ENCODE measurements around the gene SACS. TPM values are rescaled to one million over a fixed set of nuclear protein-coding genes. Genes with fewer than 3 reads are reported as not detected.

SACS gene
- total RNA-seq, 1 experiment from 2014 or later, result 21.1 TPM

GRCh38 chr13:23359882-23360281 lies 73.6 kb downstream of the SACS start:
- intact Hi-C loops (cut with micrococcal nuclease), result no loop called here
- no peak overlapping the region for H3K4me3 Mint-ChIP-seq (ENCODE audit: unreplicated experiment)
- H3K27me3 Mint-ChIP-seq (ENCODE audit: insufficient read depth, unreplicated experiment), result no peaks in the 10 kb centered on the region
- ChIA-PET CTCF (interaction anchor here (0.5 to 0.7 kb wide), 3 partner anchors 45 to 135 kb away, joined by 3 to 4 read pairs (median 3); no protein-coding TSS in a partner anchor), POLR2A (interaction anchor here (1.0 kb wide), 1 partner anchor 10 kb away, joined by 3 read pairs; no protein-coding TSS in a partner anchor)
- TF ChIP-seq, protein P1, sequence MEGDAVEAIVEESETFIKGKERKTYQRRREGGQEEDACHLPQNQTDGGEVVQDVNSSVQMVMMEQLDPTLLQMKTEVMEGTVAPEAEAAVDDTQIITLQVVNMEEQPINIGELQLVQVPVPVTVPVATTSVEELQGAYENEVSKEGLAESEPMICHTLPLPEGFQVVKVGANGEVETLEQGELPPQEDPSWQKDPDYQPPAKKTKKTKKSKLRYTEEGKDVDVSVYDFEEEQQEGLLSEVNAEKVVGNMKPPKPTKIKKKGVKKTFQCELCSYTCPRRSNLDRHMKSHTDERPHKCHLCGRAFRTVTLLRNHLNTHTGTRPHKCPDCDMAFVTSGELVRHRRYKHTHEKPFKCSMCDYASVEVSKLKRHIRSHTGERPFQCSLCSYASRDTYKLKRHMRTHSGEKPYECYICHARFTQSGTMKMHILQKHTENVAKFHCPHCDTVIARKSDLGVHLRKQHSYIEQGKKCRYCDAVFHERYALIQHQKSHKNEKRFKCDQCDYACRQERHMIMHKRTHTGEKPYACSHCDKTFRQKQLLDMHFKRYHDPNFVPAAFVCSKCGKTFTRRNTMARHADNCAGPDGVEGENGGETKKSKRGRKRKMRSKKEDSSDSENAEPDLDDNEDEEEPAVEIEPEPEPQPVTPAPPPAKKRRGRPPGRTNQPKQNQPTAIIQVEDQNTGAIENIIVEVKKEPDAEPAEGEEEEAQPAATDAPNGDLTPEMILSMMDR (IDR thresholded peaks at IDR 0.05; ENCODE audit: unreplicated experiment), result no peak
- no peaks in the 10 kb centered on the region for H3K9me3 Mint-ChIP-seq (ENCODE audit: unreplicated experiment)
- H3K27ac Mint-ChIP-seq (ENCODE audit: low read depth, unreplicated experiment), result no peak overlapping the region
- no peaks in the 10 kb centered on the region for H3K4me1 Mint-ChIP-seq (ENCODE audit: insufficient read depth, unreplicated experiment)
- BruUV-seq (replicated peaks), result no TSS peak
- no peak for DNase-seq (ENCODE audit: unreplicated experiment)
- H3K36me3 Mint-ChIP-seq (ENCODE audit: insufficient read depth, unreplicated experiment), result peaks cover 73% of the 10 kb centered on the region

GRCh38 chr13:23357349-23357748 lies 76.2 kb downstream of the SACS start:
- POLR2A ChIA-PET, result no interaction called here
- Mint-ChIP-seq H3K9me3 (ENCODE audit: unreplicated experiment) (no peaks in the 10 kb centered on the region), H3K4me1 (ENCODE audit: insufficient read depth, unreplicated experiment) (peaks cover 8% of the 10 kb centered on the region), H3K4me3 (ENCODE audit: unreplicated experiment) (no peak overlapping the region), H3K27ac (ENCODE audit: low read depth, unreplicated experiment) (no peak overlapping the region), H3K27me3 (ENCODE audit: insufficient read depth, unreplicated experiment) (no peaks in the 10 kb centered on the region), H3K36me3 (ENCODE audit: insufficient read depth, unreplicated experiment) (peaks cover 54% of the 10 kb centered on the region)
- TF ChIP-seq, protein P1 (IDR thresholded peaks at IDR 0.05; ENCODE audit: unreplicated experiment), result no peak
- no TSS peak for BruUV-seq (replicated peaks)
- no peak for DNase-seq (ENCODE audit: unreplicated experiment)
- CTCF ChIA-PET, result no interaction called here
- intact Hi-C loops (cut with micrococcal nuclease), result no loop called here

- H3K4me3 Mint-ChIP-seq (ENCODE audit: unreplicated experiment), result no peak overlapping the region
- H3K4me1 Mint-ChIP-seq (ENCODE audit: insufficient read depth, unreplicated experiment), result peaks cover 8% of the 10 kb centered on the region
- TF ChIP-seq, protein P1 (IDR thresholded peaks at IDR 0.05; ENCODE audit: unreplicated experiment), result no peak
- no TSS peak for BruUV-seq (replicated peaks)
- H3K27ac Mint-ChIP-seq (ENCODE audit: low read depth, unreplicated experiment), result no peak overlapping the region
- DNase-seq (ENCODE audit: unreplicated experiment), result no peak
- H3K36me3 Mint-ChIP-seq (ENCODE audit: insufficient read depth, unreplicated experiment), result peaks cover 54% of the 10 kb centered on the region
- CTCF ChIA-PET, result no interaction called here
- POLR2A ChIA-PET, result no interaction called here
- no peaks in the 10 kb centered on the region for H3K9me3 Mint-ChIP-seq (ENCODE audit: unreplicated experiment)
- intact Hi-C loops (cut with micrococcal nuclease), result no loop called here
- H3K27me3 Mint-ChIP-seq (ENCODE audit: insufficient read depth, unreplicated experiment), result no peaks in the 10 kb centered on the region
Observed at GRCh38 chr13:23356368-23356767, 77.1 kb downstream of the SACS start.

GRCh38 chr13:23354520-23354919 lies 79.0 kb downstream of the SACS start:
- H3K27ac Mint-ChIP-seq (ENCODE audit: low read depth, unreplicated experiment), result no peak overlapping the region
- BruUV-seq (replicated peaks), result no TSS peak
- H3K4me1 Mint-ChIP-seq (ENCODE audit: insufficient read depth, unreplicated experiment), result peaks cover 13% of the 10 kb centered on the region
- no peaks in the 10 kb centered on the region for H3K9me3 Mint-ChIP-seq (ENCODE audit: unreplicated experiment)
- intact Hi-C loops (cut with micrococcal nuclease), result no loop called here
- ChIA-PET POLR2A (no interaction called here), CTCF (interaction anchor here (0.5 to 1.2 kb wide), 2 partner anchors 17 to 384 kb away, joined by 3 to 4 read pairs; no protein-coding TSS in a partner anchor)
- no peaks in the 10 kb centered on the region for H3K27me3 Mint-ChIP-seq (ENCODE audit: insufficient read depth, unreplicated experiment)
- H3K4me3 Mint-ChIP-seq (ENCODE audit: unreplicated experiment), result no peak overlapping the region
- TF ChIP-seq, protein P1 (IDR thresholded peaks at IDR 0.05; ENCODE audit: unreplicated experiment), result no peak
- H3K36me3 Mint-ChIP-seq (ENCODE audit: insufficient read depth, unreplicated experiment), result peaks cover 52% of the 10 kb centered on the region
- DNase-seq (ENCODE audit: unreplicated experiment), result no peak
